ENCODE results near the gene ZNF318.
"Not testable (repeated sequence)": the region's sequence is repeated elsewhere in the genome, so short reads cannot be mapped to it uniquely, and the experiment has no call there.

The ZNF318 gene

GRCh38 chr6:43389730-43390295 lies 20.4 kb upstream of the ZNF318 start:
- no peak for DNase-seq

GRCh38 chr6:43386492-43386891 lies 17.0 kb upstream of the ZNF318 start:
- DNase-seq = peak in 1 of 5 experiments; percentile 48

- DNase-seq = peak in 1 of 5 experiments; percentile 38
Measured at GRCh38 chr6:43383021-43383667, 13.7 kb upstream of the ZNF318 start.

- DNase-seq = not testable (repeated sequence)
Measured at GRCh38 chr6:43380858-43381257, 11.4 kb upstream of the ZNF318 start.

GRCh38 chr6:43378631-43379030 lies 9.2 kb upstream of the ZNF318 start:
- no peak for DNase-seq

GRCh38 chr6:43377710-43378229 lies 8.3 kb upstream of the ZNF318 start:
- DNase-seq = no peak

GRCh38 chr6:43376551-43376981 lies 7.1 kb upstream of the ZNF318 start:
- DNase-seq = peak in 1 of 5 experiments; percentile 39

GRCh38 chr6:43375693-43376092 lies 6.2 kb upstream of the ZNF318 start:
- peak in 1 of 5 experiments; percentile 51 for DNase-seq

- no peak for DNase-seq
Measured at GRCh38 chr6:43373252-43373875, 3.9 kb upstream of the ZNF318 start.

GRCh38 chr6:43370003-43370580 lies 645 bp upstream of the ZNF318 start:
- not testable (repeated sequence) for DNase-seq

GRCh38 chr6:43368259-43369160 lies 937 bp downstream of the ZNF318 start:
- no peak for DNase-seq

GRCh38 chr6:43367245-43367984 lies 2.0 kb downstream of the ZNF318 start:
- no peak for DNase-seq

- no peak for DNase-seq
Measured at GRCh38 chr6:43361269-43361668, 8.2 kb downstream of the ZNF318 start.

- DNase-seq = no peak
Measured at GRCh38 chr6:43359831-43360230, 9.6 kb downstream of the ZNF318 start.

GRCh38 chr6:43359381-43359780 lies 10.1 kb downstream of the ZNF318 start:
- DNase-seq = no peak

- no peak for DNase-seq
Measured at GRCh38 chr6:43355862-43356590, 13.4 kb downstream of the ZNF318 start.

GRCh38 chr6:43351951-43352350 lies 17.5 kb downstream of the ZNF318 start:
- not testable (repeated sequence) for DNase-seq

GRCh38 chr6:43347444-43347843 lies 22.0 kb downstream of the ZNF318 start:
- no peak for DNase-seq

- no peak for DNase-seq
Measured at GRCh38 chr6:43347021-43347420, 22.4 kb downstream of the ZNF318 start.

- DNase-seq = not testable (repeated sequence)
Measured at GRCh38 chr6:43346243-43346642, 23.2 kb downstream of the ZNF318 start.

- no peak for DNase-seq
Measured at GRCh38 chr6:43339168-43339567, 30.3 kb downstream of the ZNF318 start.
